LNCAP (cell line): Measurements from ENCODE around the gene SELENOW.

Experiments
- TF ChIP-seq, protein P1 (sequence below): fragments of 450-650 bp; IDR thresholded peaks from 2 replicates; pipeline ENCODE4 v1.5.1; 2017; ENCODE audit warnings: mild to moderate bottlenecking

Gene SELENOW

GRCh38 chr19:47741544-47742140 is 36.9 kb upstream of the SELENOW start:
- TF ChIP-seq, protein P1, sequence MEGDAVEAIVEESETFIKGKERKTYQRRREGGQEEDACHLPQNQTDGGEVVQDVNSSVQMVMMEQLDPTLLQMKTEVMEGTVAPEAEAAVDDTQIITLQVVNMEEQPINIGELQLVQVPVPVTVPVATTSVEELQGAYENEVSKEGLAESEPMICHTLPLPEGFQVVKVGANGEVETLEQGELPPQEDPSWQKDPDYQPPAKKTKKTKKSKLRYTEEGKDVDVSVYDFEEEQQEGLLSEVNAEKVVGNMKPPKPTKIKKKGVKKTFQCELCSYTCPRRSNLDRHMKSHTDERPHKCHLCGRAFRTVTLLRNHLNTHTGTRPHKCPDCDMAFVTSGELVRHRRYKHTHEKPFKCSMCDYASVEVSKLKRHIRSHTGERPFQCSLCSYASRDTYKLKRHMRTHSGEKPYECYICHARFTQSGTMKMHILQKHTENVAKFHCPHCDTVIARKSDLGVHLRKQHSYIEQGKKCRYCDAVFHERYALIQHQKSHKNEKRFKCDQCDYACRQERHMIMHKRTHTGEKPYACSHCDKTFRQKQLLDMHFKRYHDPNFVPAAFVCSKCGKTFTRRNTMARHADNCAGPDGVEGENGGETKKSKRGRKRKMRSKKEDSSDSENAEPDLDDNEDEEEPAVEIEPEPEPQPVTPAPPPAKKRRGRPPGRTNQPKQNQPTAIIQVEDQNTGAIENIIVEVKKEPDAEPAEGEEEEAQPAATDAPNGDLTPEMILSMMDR: no peak

GRCh38 chr19:47742634-47743033 is 35.9 kb upstream of the SELENOW start:
- TF ChIP-seq, protein P1: no peak

GRCh38 chr19:47745010-47745901 is 33.2 kb upstream of the SELENOW start, which contains the start of gene NOP53:
Gene NOP53, plus strand, starts transcription at chr19:47745546. Its CDS starts 14 bp downstream, at chr19:47745560.
- TF ChIP-seq, protein P1: no peak

- TF ChIP-seq, protein P1: no peak
Measured at GRCh38 chr19:47749326-47749725, 29.2 kb upstream of the SELENOW start.

DNA sequence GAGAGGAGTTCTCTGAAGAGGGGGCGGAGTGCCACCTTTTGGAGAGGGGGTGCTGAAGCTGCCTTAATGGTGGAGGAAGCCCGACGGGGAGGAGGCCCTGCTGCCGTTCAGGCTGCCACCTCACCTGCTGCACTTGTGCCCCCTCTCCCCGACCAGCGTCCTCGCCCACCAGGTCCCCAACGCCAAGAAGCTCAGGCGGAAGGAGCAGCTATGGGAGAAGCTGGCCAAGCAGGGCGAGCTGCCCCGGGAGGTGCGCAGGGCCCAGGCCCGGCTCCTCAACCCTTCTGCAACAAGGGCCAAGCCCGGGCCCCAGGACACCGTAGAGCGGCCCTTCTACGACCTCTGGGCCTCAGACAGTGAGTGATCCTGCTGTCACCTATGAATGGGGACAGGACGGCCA is 27.8 kb upstream of the SELENOW start:
- TF ChIP-seq, protein P1: no peak

GRCh38 chr19:47752440-47753211 is 25.9 kb upstream of the SELENOW start:
- TF ChIP-seq, protein P1: no peak

- TF ChIP-seq, protein P1: no peak
Measured at GRCh38 chr19:47754206-47755064, 24.1 kb upstream of the SELENOW start.
